Endothelial cell of umbilical vein (primary cell): Measurements from ENCODE around the gene TREML2. TPM values are rescaled to one million over a fixed set of nuclear protein-coding genes. Genes with fewer than 3 reads are reported as not detected.

Experiments
- BruUV-seq: library from RNA; stranded (reverse); fragments of 400-500 nt; replicated peaks from 2 replicates; lab custom pipeline; 2021; lab: Mats Ljungman, UMichigan
- CTCF ChIA-PET: fragments of 300-600, 350-600 bp; sonication (Branson Sonifier 250); formaldehyde crosslinking; loops from one replicate; lab custom pipeline; 2021; ENCODE audit warnings: antibody characterized with exemption, inconsistent platforms; lab: Charles Lee
- POLR2A ChIA-PET: fragments of 300-600, 350-600 bp; sonication (Branson Sonifier 250); formaldehyde crosslinking; loops from one replicate; lab custom pipeline; 2021; ENCODE audit warnings: antibody characterized with exemption, inconsistent platforms; lab: Charles Lee
- DNase-seq: peaks from one replicate; pipeline ENCODE4 v3.0.0-alpha.2; 2011; ENCODE audit warnings: low read depth, low spot score
- FAIRE-seq: peaks from 2 replicates; lab custom pipeline; 2011; peaks lifted over from hg19 to GRCh38; lab: Jason Lieb, UNC
- H2AFZ ChIP-seq: 2 replicates; pipeline ENCODE4 v1.6.0; 2012; ENCODE audit warnings: low read depth, low read length, control low read depth, inconsistent platforms
- H3K27ac ChIP-seq: 2 replicates; pipeline ENCODE4 v1.5.1; 2011; ENCODE audit warnings: low read depth, mild to moderate bottlenecking, control low read depth, low read length, moderate library complexity; ENCODE audit not compliant: insufficient read depth
- H3K27me3 ChIP-seq, 2 experiments: 2 replicates each; pipeline versions ENCODE4 v1.6.0 to v1.6.1; 2011; ENCODE audit warnings: low read length in 2 of 2, mixed read lengths in 1 of 2; ENCODE audit not compliant: control insufficient read depth in 2 of 2, insufficient read depth in 2 of 2
- H3K36me3 ChIP-seq, 2 experiments: 2 replicates in 1 of 2; 3 replicates in 1 of 2; pipeline ENCODE4 v1.5.1; 2011; ENCODE audit warnings: low read length in 2 of 2, mild to moderate bottlenecking in 1 of 2, moderate library complexity in 1 of 2; ENCODE audit not compliant: control insufficient read depth in 2 of 2, insufficient read depth in 2 of 2; ENCODE audit errors: extremely low read depth in 1 of 2
- H3K4me1 ChIP-seq: 3 replicates; pipeline ENCODE4 v1.5.1; 2011; ENCODE audit warnings: mild to moderate bottlenecking, low read length; ENCODE audit not compliant: control insufficient read depth, insufficient read depth; ENCODE audit errors: extremely low read depth
- H3K4me2 ChIP-seq: 2 replicates; pipeline ENCODE4 v1.6.1; 2011; ENCODE audit warnings: low read length, control low read depth, mixed read lengths; ENCODE audit not compliant: insufficient read depth
- H3K4me3 ChIP-seq, 3 experiments: fragments of 200-600 bp in 1 of 3; sonication (generic), shearing (Covaris generic) in 1 of 3; replicated peaks in 1 of 3; 2 replicates each; pipeline ENCODE4 v1.5.1; 2011 to 2016; ENCODE audit warnings: control low read depth in 3 of 3, low read length in 3 of 3, mild to moderate bottlenecking in 2 of 3, inconsistent platforms in 1 of 3, low read depth in 1 of 3, moderate library complexity in 1 of 3; ENCODE audit not compliant: insufficient read depth in 1 of 3
- H3K79me2 ChIP-seq: 2 replicates; pipeline ENCODE4 v1.6.0; 2012; ENCODE audit warnings: low read length, inconsistent platforms; ENCODE audit not compliant: control insufficient read depth, insufficient read depth
- H3K9ac ChIP-seq: replicated peaks from 2 replicates; pipeline ENCODE3; 2011; ENCODE audit warnings: low read length, control low read depth; ENCODE audit not compliant: insufficient read depth; ENCODE audit errors: extremely low read depth
- H3K9me1 ChIP-seq: replicated peaks from 3 replicates; pipeline ENCODE4 v1.6.0; 2011; ENCODE audit warnings: mild to moderate bottlenecking, low read length; ENCODE audit not compliant: control insufficient read depth, insufficient read depth; ENCODE audit errors: extremely low read depth
- H3K9me3 ChIP-seq: replicated peaks from 2 replicates; pipeline ENCODE4 v1.5.1; 2012; ENCODE audit warnings: low read length, inconsistent platforms; ENCODE audit not compliant: control insufficient read depth, insufficient read depth
- H4K20me1 ChIP-seq: replicated peaks from 2 replicates; pipeline ENCODE3; 2011; ENCODE audit warnings: mild to moderate bottlenecking, low read length; ENCODE audit not compliant: control insufficient read depth, insufficient read depth; ENCODE audit errors: extremely low read depth
- CTCF ChIP-seq, 2 donors: IDR thresholded peaks; 1 replicate in 1 of 2; 2 replicates in 1 of 2; pipeline ENCODE4 v1.5.1; 2011; ENCODE audit warnings: low read length in 2 of 2, mild to moderate bottlenecking in 2 of 2, moderate library complexity in 2 of 2, control low read depth in 1 of 2, inconsistent platforms in 1 of 2, low read depth in 1 of 2; ENCODE audit not compliant: insufficient read depth in 1 of 2; ENCODE audit errors: extremely low read depth in 1 of 2
- EZH2 ChIP-seq: IDR thresholded peaks from 2 replicates; pipeline ENCODE4 v1.6.1; 2012; ENCODE audit warnings: borderline replicate concordance, low read depth, mild to moderate bottlenecking, moderate library complexity, low read length, inconsistent platforms; ENCODE audit not compliant: severe bottlenecking
- FOS ChIP-seq: IDR thresholded peaks from 2 replicates; pipeline ENCODE4 v1.6.1; 2011; ENCODE audit warnings: mild to moderate bottlenecking, low read length, moderate library complexity, borderline replicate concordance; ENCODE audit not compliant: insufficient read depth
- GATA2 ChIP-seq: IDR thresholded peaks from 2 replicates; pipeline ENCODE4 v1.7.0; 2011; ENCODE audit warnings: low read depth, mild to moderate bottlenecking, moderate library complexity, mixed read lengths, low read length; ENCODE audit not compliant: insufficient read length, insufficient read depth
- JUN ChIP-seq: IDR thresholded peaks from 2 replicates; pipeline ENCODE4 v1.6.1; 2011; ENCODE audit warnings: borderline replicate concordance, low read depth; ENCODE audit not compliant: insufficient read length, insufficient read depth
- MYC ChIP-seq: IDR thresholded peaks from one replicate; pipeline ENCODE4 v1.6.1; 2011; ENCODE audit warnings: mild to moderate bottlenecking, low read depth, low read length
- POLR2A ChIP-seq: IDR thresholded peaks from 2 replicates; pipeline ENCODE4 v1.6.1; 2012; ENCODE audit warnings: low read depth, mild to moderate bottlenecking, control low read depth, low read length
- POLR2AphosphoS5 ChIP-seq: IDR thresholded peaks from 2 replicates; pipeline ENCODE4 v1.6.1; 2012; ENCODE audit warnings: low read depth, mild to moderate bottlenecking, control low read depth, low read length, moderate library complexity; ENCODE audit not compliant: insufficient read depth
- dilution Hi-C: fragments of 300-500 bp; cut with MboI; formaldehyde crosslinking; loops from one replicate; pipeline ENCODE4 v1.15.0; 2019; ENCODE audit warnings: low sequenced_read_pairs; ENCODE audit not compliant: extremely low pct_ligation_motif_present
- intact Hi-C: fragments of 100-400 bp; cut with micrococcal nuclease; formaldehyde crosslinking; loops from one replicate; pipeline ENCODE4 v1.10.0; 2022
- polyA plus RNA-seq, 4 experiments: library from polyadenylated mRNA; depleted of rRNA in 3 of 4; stranded (reverse) in 3 of 4; unstranded in 1 of 4; fragments of >200 nt; gene quantifications; 2 replicates each; pipeline versions ENCODE4 v1.2.1 to v1.2.3, GENCODE V29; 2011 to 2012; ENCODE audit warnings: missing spikeins in 1 of 4
- total RNA-seq: library from RNA; stranded (reverse); gene quantifications from 2 replicates; pipeline ENCODE4 v1.2.3, GENCODE V29; 2021
- TF ChIP-seq, protein P1 (sequence below): IDR thresholded peaks from 2 replicates; pipeline ENCODE4 v1.6.1; 2011; ENCODE audit not compliant: insufficient read depth, insufficient read length

The TREML2 gene
- total and polyA plus RNA-seq, 2 donors (not counting 3 experiments of a cell fraction or from before 2014, with no cell fraction given), result not detected

DNA sequence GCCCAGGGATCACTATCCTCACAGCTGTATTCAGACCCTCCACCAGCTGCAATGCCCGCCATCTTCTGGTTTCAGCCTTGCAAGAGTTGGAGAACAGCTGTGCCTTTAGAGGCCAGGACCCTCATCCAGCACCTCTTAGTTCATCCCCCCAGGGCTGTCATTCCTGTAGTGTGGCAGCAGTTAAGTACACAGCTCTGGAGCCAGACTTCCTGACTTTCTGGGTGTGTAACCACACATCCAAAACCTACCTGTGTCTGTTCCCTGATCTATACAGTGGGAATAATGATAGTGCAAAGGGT, 37.6 kb downstream of the TREML2 start:
- Histone ChIP-seq H3K9ac (no peak overlapping the region), H3K27ac (no peak overlapping the region), H3K9me1 (no peaks in the 10 kb centered on the region), H2AFZ (no peak overlapping the region), H3K4me1 (no peaks in the 10 kb centered on the region), H3K4me2 (no peak overlapping the region), H4K20me1 (no peaks in the 10 kb centered on the region), H3K27me3 (no peaks in the 10 kb centered on the region), H3K9me3 (no peaks in the 10 kb centered on the region), H3K79me2 (no peaks in the 10 kb centered on the region), H3K4me3 (no peak overlapping the region), H3K36me3 (no peaks in the 10 kb centered on the region)
- no peak for DNase-seq
- CTCF ChIA-PET, result no interaction called here
- intact Hi-C loops, result no loop called here
- BruUV-seq, result no TSS peak
- no peak for FAIRE-seq
- TF ChIP-seq POLR2AphosphoS5 (no peak), GATA2 (no peak), MYC (no peak), CTCF (IDR thresholded peaks at IDR 0.05; ENCODE audit: extremely low read depth in 1 of 2, insufficient read depth in 1 of 2, low read depth in 1 of 2, low read length in 2 of 2) (no peak), JUN (no peak), FOS (no peak), EZH2 (no peak), POLR2A (no peak)
- TF ChIP-seq, protein P1, sequence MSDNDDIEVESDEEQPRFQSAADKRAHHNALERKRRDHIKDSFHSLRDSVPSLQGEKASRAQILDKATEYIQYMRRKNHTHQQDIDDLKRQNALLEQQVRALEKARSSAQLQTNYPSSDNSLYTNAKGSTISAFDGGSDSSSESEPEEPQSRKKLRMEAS, result no peak
- dilution Hi-C loops, result no loop called here
- POLR2A ChIA-PET, result no interaction called here
